Gastrocnemius medialis (tissue), 4 donors: ENCODE data around the gene PLPP1. TPM values are rescaled to one million over a fixed set of nuclear protein-coding genes. Genes with fewer than 3 reads are reported as not detected.

Experiments
- ATAC-seq, 2 donors: fragments of 150-250 bp; one replicate each; pipeline ENCODE4 v1.9.1; 2016
- DNase-seq, 2 donors: peaks; one replicate each; pipeline ENCODE4 v3.0.0-alpha.2; 2019
- H3K27ac ChIP-seq, 4 donors: fragments of 200-600 bp; sonication (generic); 1 replicate in 1 of 4; 2 replicates in 3 of 4; pipeline ENCODE4 v1.5.1; 2016 to 2018; ENCODE audit warnings: mild to moderate bottlenecking in 2 of 4, moderate library complexity in 1 of 4
- H3K27me3 ChIP-seq, 3 donors: fragments of 200-600 bp; sonication (generic) in 2 of 3; 1 replicate in 1 of 3; 2 replicates in 2 of 3; pipeline versions ENCODE4 v1.5.1 to v1.6.0; 2016 to 2019; ENCODE audit warnings: mild to moderate bottlenecking in 1 of 3, moderate library complexity in 1 of 3
- H3K36me3 ChIP-seq, 2 donors: fragments of 200-600 bp; sonication (generic) in 1 of 2; one replicate each; pipeline ENCODE4 v1.5.1; 2017 to 2018
- H3K4me1 ChIP-seq, 2 donors: fragments of 200-600 bp; sonication (generic) in 1 of 2; one replicate each; pipeline ENCODE4 v1.5.1; 2016 to 2017; ENCODE audit warnings: mild to moderate bottlenecking in 2 of 2
- H3K4me3 ChIP-seq, 4 donors: fragments of 200-600 bp; sonication (generic) in 3 of 4; 1 replicate in 1 of 4; 2 replicates in 3 of 4; pipeline ENCODE4 v1.5.1; 2016 to 2019; ENCODE audit warnings: mild to moderate bottlenecking in 2 of 4
- H3K9me3 ChIP-seq, 3 donors: fragments of 200-600 bp; sonication (generic) in 2 of 3; 1 replicate in 1 of 3; 2 replicates in 2 of 3; pipeline ENCODE4 v1.5.1; 2016 to 2019
- POLR2A ChIP-seq, 2 donors: fragments of 450-650 bp; IDR thresholded peaks; one replicate each; pipeline ENCODE4 v1.6.1; 2017; ENCODE audit warnings: antibody characterized with exemption in 2 of 2, mild to moderate bottlenecking in 2 of 2, moderate library complexity in 2 of 2
- in situ Hi-C, 4 donors: fragments of 200-750 bp; cut with MboI; loops; one replicate each; pipeline versions ENCODE4 v1.15.0 to v1.8.0; 2017; ENCODE audit warnings: low sequenced_read_pairs in 4 of 4
- intact Hi-C: fragments of 100-400 bp; cut with DNase I; formaldehyde crosslinking; loops from one replicate; pipeline ENCODE4 v1.15.1; 2023; ENCODE audit warnings: low total_unique reads
- total RNA-seq, 4 donors: library from RNA; depleted of rRNA; stranded (reverse); fragments of >200 nt; gene quantifications; one replicate each; pipeline versions ENCODE4 v1.1.0 to v1.2.3, GENCODE V29; 2016
- TF ChIP-seq, protein P1 (sequence below), 5 experiments: fragments of 450-650 bp in 3 of 5; fragments of 200-600 bp in 2 of 5; sonication (generic) in 2 of 5; IDR thresholded peaks in 4 of 5; conservative IDR thresholded peaks in 1 of 5; 1 replicate in 4 of 5; 2 replicates in 1 of 5; pipeline ENCODE4 v1.5.1; 2016 to 2019; ENCODE audit warnings: antibody characterized with exemption in 5 of 5, mild to moderate bottlenecking in 3 of 5, moderate library complexity in 3 of 5

The PLPP1 gene
- total RNA-seq, 4 donors from 2014 or later, result 79.8 to 147 (median 91.5) TPM

GRCh38 chr5:55463613-55464012, 71.2 kb downstream of the PLPP1 start:
- intact Hi-C loops (no loop called here), in situ Hi-C loops (no loop called here)
- peaks cover 0 to 12% of the 10 kb centered on the region in 2 donors for H3K36me3 ChIP-seq
- no peaks in the 10 kb centered on the region for H3K27me3 ChIP-seq
- TF ChIP-seq, protein P1, sequence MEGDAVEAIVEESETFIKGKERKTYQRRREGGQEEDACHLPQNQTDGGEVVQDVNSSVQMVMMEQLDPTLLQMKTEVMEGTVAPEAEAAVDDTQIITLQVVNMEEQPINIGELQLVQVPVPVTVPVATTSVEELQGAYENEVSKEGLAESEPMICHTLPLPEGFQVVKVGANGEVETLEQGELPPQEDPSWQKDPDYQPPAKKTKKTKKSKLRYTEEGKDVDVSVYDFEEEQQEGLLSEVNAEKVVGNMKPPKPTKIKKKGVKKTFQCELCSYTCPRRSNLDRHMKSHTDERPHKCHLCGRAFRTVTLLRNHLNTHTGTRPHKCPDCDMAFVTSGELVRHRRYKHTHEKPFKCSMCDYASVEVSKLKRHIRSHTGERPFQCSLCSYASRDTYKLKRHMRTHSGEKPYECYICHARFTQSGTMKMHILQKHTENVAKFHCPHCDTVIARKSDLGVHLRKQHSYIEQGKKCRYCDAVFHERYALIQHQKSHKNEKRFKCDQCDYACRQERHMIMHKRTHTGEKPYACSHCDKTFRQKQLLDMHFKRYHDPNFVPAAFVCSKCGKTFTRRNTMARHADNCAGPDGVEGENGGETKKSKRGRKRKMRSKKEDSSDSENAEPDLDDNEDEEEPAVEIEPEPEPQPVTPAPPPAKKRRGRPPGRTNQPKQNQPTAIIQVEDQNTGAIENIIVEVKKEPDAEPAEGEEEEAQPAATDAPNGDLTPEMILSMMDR (IDR thresholded peaks at IDR 0.05 in 4 of 5, conservative IDR thresholded peaks at IDR 0.05 in 1 of 5), result no peak
- TF ChIP-seq POLR2A (IDR thresholded peaks at IDR 0.05), result no peak
- no peak overlapping the region for H3K4me3 ChIP-seq
- H3K27ac ChIP-seq, result peak overlapping the region in 3 of 4 donors; percentile 13 to 36 (median 36)
- peaks cover 3 to 17% of the 10 kb centered on the region in 2 donors for H3K4me1 ChIP-seq
- DNase-seq (no peak), ATAC-seq (no peak)
- H3K9me3 ChIP-seq, result no peaks in the 10 kb centered on the region

GRCh38 chr5:55459572-55459971, 75.2 kb downstream of the PLPP1 start:
- no peak for DNase-seq
- Histone ChIP-seq H3K4me3 (no peak overlapping the region), H3K4me1 (peaks cover 0 to 2% of the 10 kb centered on the region in 2 donors), H3K9me3 (no peaks in the 10 kb centered on the region), H3K36me3 (peaks cover 0 to 3% of the 10 kb centered on the region in 2 donors), H3K27ac (no peak overlapping the region), H3K27me3 (no peaks in the 10 kb centered on the region)
- intact Hi-C loops, result no loop called here
- TF ChIP-seq POLR2A (IDR thresholded peaks at IDR 0.05), result no peak
- TF ChIP-seq, protein P1 (IDR thresholded peaks at IDR 0.05 in 4 of 5, conservative IDR thresholded peaks at IDR 0.05 in 1 of 5), result no peak
- in situ Hi-C loops, result no loop called here
- no peak for ATAC-seq

- TF ChIP-seq, protein P1 (IDR thresholded peaks at IDR 0.05 in 4 of 5, conservative IDR thresholded peaks at IDR 0.05 in 1 of 5), result no peak
- no peak for TF ChIP-seq POLR2A (IDR thresholded peaks at IDR 0.05)
- intact Hi-C loops, result no loop called here
- Histone ChIP-seq H3K4me1 (peaks cover 18% of the 10 kb centered on the region in 2 donors), H3K27me3 (no peaks in the 10 kb centered on the region), H3K9me3 (no peaks in the 10 kb centered on the region), H3K27ac (peak overlapping the region in 2 of 4 donors; percentile 6 to 29), H3K4me3 (no peak overlapping the region), H3K36me3 (no peaks in the 10 kb centered on the region)
- ATAC-seq (no peak), DNase-seq (no peak)
- in situ Hi-C loops, result no loop called here
Measured at GRCh38 chr5:55456216-55456895, 78.4 kb downstream of the PLPP1 start.

GRCh38 chr5:55454282-55454681, 80.5 kb downstream of the PLPP1 start:
- H3K27me3 ChIP-seq, result no peaks in the 10 kb centered on the region
- no peak for ATAC-seq
- peak overlapping the region in 2 of 4 donors; percentile 7 to 41 for H3K27ac ChIP-seq
- in situ Hi-C loops (no loop called here), intact Hi-C loops (no loop called here)
- no peaks in the 10 kb centered on the region for H3K9me3 ChIP-seq
- DNase-seq, result no peak
- H3K4me3 ChIP-seq, result no peak overlapping the region
- H3K36me3 ChIP-seq, result no peaks in the 10 kb centered on the region
- no peak for TF ChIP-seq POLR2A (IDR thresholded peaks at IDR 0.05)
- TF ChIP-seq, protein P1 (IDR thresholded peaks at IDR 0.05 in 4 of 5, conservative IDR thresholded peaks at IDR 0.05 in 1 of 5), result no peak
- peaks cover 28 to 32% of the 10 kb centered on the region in 2 donors for H3K4me1 ChIP-seq
